ENCODE data around the gene RNU6-1.

The RNU6-1 gene

GRCh38 chr15:67815036-67815592, 24.7 kb downstream of the RNU6-1 start:
- TF ChIP-seq GATA1 (IDR thresholded peaks at IDR 0.05; ENCODE audit: low read depth, low read length) (no peak), POLR2A (IDR thresholded peaks at IDR 0.05; ENCODE audit: low read length) (no peak)
- DNase-seq = no peak

GRCh38 chr15:67813104-67813634, 26.7 kb downstream of the RNU6-1 start:
- DNase-seq = no peak
- no peak for TF ChIP-seq GATA1 (IDR thresholded peaks at IDR 0.05; ENCODE audit: low read depth, low read length)
- TF ChIP-seq POLR2A (IDR thresholded peaks at IDR 0.05; ENCODE audit: low read length) = no peak

DNA sequence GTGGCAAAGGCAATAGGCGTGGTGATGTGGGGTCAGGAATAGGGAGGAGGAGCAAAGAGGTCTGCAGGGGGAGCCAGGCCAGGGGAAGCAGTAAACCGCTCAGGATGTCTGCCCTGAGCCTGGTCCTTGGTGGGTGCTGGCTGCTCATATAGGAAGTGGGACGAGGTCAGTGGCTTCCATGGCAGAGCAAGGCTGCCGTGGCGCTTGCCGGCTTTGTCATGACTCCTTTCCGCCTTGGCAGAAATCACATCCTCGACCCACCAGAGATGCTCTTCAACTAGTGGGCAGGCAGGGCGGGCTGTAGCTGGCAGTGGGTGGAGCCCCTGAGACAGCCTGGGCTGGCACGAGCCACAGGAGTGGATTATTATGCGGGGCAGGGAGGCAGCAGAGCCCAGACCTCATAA, 27.6 kb downstream of the RNU6-1 start:
- DNase-seq = no peak
- no peak for TF ChIP-seq POLR2A (IDR thresholded peaks at IDR 0.05; ENCODE audit: low read length)
- TF ChIP-seq GATA1 (IDR thresholded peaks at IDR 0.05; ENCODE audit: low read depth, low read length) = no peak

DNA sequence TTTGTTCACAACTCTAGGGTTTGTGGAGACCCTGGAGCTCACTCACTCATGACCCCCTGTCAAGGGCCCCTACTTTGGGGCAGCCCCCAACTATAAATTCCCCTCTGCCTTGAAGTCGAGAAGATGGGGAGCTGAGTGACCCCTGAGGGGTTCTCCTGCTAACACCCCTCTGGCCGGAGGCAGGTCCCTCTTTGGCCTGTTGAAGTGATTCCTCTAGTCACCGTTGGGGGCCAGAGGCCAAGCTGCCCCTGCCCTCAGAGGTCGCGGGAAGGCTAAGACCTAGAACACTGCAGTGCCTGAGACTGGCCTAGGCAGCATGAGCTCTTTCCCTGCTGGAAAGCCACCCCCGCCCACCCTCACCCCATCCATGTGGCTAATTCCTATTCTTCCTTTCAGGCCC, 30.0 kb downstream of the RNU6-1 start:
- no peak for DNase-seq
- TF ChIP-seq GATA1 (IDR thresholded peaks at IDR 0.05; ENCODE audit: low read depth, low read length) = no peak
- no peak for TF ChIP-seq POLR2A (IDR thresholded peaks at IDR 0.05; ENCODE audit: low read length)

- TF ChIP-seq GATA1 (IDR thresholded peaks at IDR 0.05; ENCODE audit: low read depth, low read length) (no peak), POLR2A (IDR thresholded peaks at IDR 0.05; ENCODE audit: low read length) (no peak)
- no peak for DNase-seq
These were observed 30.4 kb downstream of the RNU6-1 start for GRCh38 chr15:67809441-67809840.

DNA sequence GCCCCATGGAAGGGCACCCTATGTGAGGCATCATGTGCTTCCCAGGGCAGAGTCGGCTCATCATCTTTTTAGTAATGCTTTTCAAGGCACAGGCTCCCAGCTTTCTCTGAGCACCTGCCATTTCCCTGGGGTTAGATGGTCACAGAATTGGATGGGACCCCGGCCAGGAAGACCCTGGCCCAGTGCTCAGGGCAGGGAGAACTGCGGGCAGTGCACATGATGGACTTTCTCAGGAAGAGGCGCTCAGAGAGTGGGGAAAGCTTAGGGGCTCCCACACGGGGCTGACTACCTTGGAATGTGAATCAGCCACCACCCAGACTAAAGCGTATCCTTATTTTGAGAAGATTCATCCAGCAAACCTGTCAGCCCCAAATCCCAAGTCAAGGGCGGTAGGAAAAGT, 31.0 kb downstream of the RNU6-1 start:
- TF ChIP-seq POLR2A (IDR thresholded peaks at IDR 0.05; ENCODE audit: low read length) (no peak), GATA1 (IDR thresholded peaks at IDR 0.05; ENCODE audit: low read depth, low read length) (no peak)
- no peak for DNase-seq

GRCh38 chr15:67807836-67808235, 32.0 kb downstream of the RNU6-1 start:
- no peak for TF ChIP-seq POLR2A (IDR thresholded peaks at IDR 0.05; ENCODE audit: low read length)
- TF ChIP-seq GATA1 (IDR thresholded peaks at IDR 0.05; ENCODE audit: low read depth, low read length) = no peak
- DNase-seq = no peak

- no peak for DNase-seq
- TF ChIP-seq POLR2A (IDR thresholded peaks at IDR 0.05; ENCODE audit: low read length) (no peak), GATA1 (IDR thresholded peaks at IDR 0.05; ENCODE audit: low read depth, low read length) (no peak)
These were observed 32.7 kb downstream of the RNU6-1 start for GRCh38 chr15:67807141-67807540.

GRCh38 chr15:67806536-67806935, 33.3 kb downstream of the RNU6-1 start:
- no peak for DNase-seq
- TF ChIP-seq GATA1 (IDR thresholded peaks at IDR 0.05; ENCODE audit: low read depth, low read length) (no peak), POLR2A (IDR thresholded peaks at IDR 0.05; ENCODE audit: low read length) (no peak)

DNA sequence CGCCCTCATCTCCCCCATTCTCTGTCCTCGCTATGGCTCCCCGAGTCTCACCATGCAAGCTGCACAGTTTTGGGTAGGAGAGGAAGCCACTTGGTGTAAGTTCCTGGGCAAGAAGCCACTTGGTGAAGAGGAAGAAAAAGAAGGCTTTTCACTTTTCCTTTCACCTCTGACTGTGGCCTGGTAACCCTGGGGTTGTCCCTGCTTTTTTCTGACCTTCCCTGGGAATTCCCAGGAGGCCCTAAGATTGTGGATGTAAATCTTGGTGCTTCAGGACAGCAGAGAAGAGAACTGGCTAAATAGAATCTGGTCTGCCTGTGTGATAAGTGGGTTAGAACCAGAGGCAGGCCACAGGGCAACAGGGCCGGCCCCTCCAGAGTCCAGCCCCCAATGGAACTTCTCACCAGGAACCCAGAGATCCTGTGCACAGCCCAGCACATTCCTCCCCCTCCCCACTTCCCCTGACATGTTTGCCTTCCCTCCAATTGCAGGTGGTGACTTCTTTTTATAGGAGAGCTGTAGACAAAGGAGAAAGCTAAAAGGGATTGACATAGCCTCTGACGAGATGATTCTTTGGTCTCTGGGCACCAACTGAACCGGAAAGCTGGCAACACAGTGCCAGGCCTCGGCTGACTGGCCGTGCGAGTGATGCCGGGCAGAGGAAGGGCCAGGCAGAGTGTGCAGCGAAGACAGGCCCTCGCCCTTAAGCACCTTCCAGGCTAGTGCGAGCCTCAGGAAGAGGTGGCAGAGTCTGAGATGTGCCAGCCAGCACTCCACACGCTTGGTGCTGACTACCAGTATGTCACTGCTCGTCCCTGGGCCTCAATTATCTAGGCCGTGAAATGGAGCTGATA, 34.0 kb downstream of the RNU6-1 start:
- no peak for TF ChIP-seq GATA1 (IDR thresholded peaks at IDR 0.05; ENCODE audit: low read depth, low read length)
- no peak for TF ChIP-seq POLR2A (IDR thresholded peaks at IDR 0.05; ENCODE audit: low read length)
- DNase-seq = no peak

DNA sequence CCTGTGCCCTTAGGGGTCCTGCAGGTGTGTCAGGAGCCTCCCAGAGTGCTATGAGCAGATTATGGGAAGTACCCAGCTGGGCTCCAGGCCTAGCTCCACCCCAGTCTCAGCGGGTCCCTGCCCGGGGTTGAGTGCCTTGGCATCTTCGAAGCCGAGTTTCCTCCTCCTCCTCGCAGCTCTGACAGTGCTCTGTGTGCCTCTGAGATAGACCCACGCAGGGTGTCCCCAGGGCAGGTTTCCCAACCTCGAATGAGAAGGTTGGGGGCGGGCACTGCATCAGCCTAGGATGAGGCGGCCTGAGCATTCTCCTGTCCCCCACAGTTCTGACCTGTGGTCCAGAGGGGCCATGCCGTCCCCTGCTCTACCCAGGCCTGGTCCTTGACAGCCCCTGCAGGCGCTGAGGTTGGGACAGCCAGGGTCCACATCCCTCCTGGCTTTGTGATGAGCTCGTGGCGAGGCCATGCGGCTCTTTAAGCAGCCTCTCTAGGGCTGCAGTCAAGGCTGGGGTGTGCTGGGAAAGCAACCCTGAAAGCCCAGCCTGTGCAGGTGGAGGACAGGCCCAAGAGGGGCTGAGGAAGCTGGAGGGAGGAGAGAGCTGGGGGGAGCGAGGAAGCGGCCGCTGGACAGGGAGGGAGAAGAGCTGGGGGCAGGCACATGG, 34.7 kb downstream of the RNU6-1 start:
- no peak for TF ChIP-seq POLR2A (IDR thresholded peaks at IDR 0.05; ENCODE audit: low read length)
- no peak for TF ChIP-seq GATA1 (IDR thresholded peaks at IDR 0.05; ENCODE audit: low read depth, low read length)
- DNase-seq = no peak

- TF ChIP-seq GATA1 (IDR thresholded peaks at IDR 0.05; ENCODE audit: low read depth, low read length) (no peak), POLR2A (IDR thresholded peaks at IDR 0.05; ENCODE audit: low read length) (no peak)
- DNase-seq = no peak
These were observed 35.6 kb downstream of the RNU6-1 start for GRCh38 chr15:67803996-67804843.

DNA sequence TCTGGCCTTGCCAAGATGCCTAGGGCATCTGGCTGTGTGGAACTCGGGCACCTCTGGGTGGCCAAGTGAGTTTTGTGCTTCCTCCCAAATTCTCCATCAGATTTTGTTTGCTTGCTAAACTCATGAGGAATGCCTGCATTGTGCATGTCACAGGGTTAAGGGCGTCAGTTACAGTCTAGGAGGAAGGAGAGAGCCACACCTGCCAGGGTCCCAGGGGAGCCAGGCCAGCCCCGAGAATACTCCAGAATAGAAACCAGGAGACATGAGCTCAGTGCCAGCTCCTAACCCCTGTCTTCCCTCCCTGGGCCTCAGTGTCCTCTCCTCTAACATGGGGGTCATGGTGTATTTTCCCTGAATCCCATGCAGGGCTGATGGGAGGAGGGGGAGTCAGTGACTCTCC, 36.5 kb downstream of the RNU6-1 start:
- TF ChIP-seq GATA1 (IDR thresholded peaks at IDR 0.05; ENCODE audit: low read depth, low read length) (no peak), POLR2A (IDR thresholded peaks at IDR 0.05; ENCODE audit: low read length) (no peak)

More for the DNA sequence above, 36.5 kb downstream of the RNU6-1 start:
- DNase-seq = no peak
